DMS114 treated with DMSO at 0.1 percent for 48 hours (cell line): ENCODE results near the gene KLHL21.
"Not testable (repeated sequence)": the region's sequence is repeated elsewhere in the genome, so short reads cannot be mapped to it uniquely, and the experiment has no call there.

Experiments
- DNase-seq: peaks from one replicate; lab custom pipeline; 2025; ENCODE audit not compliant: unreplicated experiment; lab: John Stamatoyannopoulos, UW

Gene KLHL21

GRCh38 chr1:6600410-6601048 lies 2.1 kb downstream of the KLHL21 start:
- DNase-seq, result no peak

DNA sequence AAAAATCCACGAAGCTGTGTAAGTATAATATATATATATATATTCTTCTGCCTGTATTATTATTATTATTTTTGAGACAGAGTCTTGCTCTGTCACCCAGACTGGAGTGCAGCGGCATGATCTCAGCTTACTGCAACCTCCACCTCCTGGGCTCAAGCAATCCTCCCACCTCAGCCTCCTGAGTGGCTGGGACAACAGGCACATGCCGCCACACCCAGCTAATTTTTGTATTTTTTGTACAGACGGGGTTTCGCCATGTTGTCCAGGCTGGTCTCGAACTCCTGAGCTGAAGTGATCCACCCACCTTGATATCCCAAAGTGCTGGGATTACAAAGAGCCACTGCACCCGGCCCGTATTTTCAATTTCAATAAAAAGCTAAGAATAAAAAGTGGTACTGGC lies 2.7 kb downstream of the KLHL21 start:
- DNase-seq, result not testable (repeated sequence)

GRCh38 chr1:6599141-6599975 lies 3.3 kb downstream of the KLHL21 start:
- no peak for DNase-seq

DNA sequence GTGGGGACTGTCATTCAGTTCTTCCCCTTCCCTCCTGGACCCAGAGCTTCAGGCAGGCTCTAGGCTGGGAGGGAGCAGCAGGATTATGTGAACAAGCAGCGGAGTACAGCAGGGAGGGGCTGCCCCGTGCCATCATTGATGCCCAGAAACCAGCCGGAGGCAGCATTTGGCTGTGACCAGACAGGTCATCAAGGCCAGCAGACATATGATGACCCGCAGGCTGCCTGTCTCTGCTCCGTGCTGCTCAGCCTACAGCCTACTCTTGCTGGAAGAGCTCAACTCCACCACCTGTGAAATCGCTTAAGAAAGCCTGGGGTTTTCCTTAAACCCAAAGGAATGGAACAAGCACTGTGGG lies 4.9 kb downstream of the KLHL21 start:
- DNase-seq, result no peak

DNA sequence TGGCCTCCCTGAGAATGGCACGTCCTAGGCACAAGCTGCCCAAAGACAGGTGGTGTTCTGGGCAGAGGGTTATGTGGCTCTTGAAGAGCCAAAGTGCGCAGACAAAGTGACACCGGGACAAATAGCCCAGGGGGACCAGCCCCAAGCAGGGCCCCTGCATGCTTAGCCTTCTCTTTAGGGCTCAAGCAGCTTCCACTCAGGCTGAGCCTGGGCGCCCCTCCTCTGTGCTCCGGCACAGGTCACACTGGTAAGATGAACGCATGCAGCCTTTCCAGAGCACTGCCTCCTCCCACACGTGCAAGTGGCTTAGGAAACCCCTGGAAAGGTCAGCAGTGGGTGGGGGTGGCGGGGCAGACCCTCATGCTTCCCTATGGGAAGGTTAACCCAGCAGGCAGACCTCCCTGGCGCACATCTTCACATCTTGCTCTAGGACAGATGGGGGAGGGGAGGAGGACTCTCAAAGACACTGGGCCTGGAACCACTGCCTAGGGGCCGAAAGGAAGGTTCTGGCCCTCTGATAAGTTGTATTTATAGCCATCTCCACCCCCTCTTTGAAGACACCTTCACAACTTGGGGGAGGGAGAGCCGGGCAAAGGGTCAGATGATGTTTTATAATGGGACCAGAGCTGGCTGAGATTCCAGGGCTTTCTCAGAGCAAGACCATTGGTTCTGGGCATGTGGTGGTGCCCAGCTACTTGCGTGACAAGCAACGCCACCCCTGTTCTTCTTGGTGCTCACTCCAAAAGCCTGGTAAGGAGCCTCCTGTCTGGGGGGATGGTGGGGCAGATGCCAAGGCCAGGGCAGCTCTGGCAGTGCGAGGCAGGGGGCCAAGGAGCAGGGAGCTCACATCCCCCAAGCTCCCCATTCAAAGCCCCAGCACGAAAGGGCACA lies 5.5 kb downstream of the KLHL21 start:
- no peak for DNase-seq

- DNase-seq, result no peak
Measured at GRCh38 chr1:6596351-6596750, 6.3 kb downstream of the KLHL21 start.

- no peak for DNase-seq
Measured at GRCh38 chr1:6594977-6595740, 7.5 kb downstream of the KLHL21 start.

DNA sequence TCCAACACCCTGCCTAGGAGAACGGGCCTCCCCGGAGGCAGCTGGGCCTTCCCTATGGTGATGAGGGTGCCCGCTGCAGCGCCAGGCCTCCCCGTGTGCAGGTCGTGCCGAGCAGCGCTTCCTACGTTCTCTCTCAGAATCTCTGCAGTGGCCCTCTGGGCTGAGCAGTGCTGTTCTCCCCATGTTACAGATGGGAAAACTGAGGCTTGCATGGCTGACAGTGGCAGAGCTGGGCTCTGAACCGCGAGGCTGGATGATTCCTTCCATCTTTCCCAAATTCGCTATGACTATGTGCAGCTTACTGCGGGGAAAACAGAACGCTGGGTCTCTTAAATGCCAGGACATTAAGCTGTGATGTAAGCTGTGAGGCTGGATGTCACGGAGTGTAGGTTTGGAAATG lies 8.9 kb downstream of the KLHL21 start:
- DNase-seq, result no peak

DNA sequence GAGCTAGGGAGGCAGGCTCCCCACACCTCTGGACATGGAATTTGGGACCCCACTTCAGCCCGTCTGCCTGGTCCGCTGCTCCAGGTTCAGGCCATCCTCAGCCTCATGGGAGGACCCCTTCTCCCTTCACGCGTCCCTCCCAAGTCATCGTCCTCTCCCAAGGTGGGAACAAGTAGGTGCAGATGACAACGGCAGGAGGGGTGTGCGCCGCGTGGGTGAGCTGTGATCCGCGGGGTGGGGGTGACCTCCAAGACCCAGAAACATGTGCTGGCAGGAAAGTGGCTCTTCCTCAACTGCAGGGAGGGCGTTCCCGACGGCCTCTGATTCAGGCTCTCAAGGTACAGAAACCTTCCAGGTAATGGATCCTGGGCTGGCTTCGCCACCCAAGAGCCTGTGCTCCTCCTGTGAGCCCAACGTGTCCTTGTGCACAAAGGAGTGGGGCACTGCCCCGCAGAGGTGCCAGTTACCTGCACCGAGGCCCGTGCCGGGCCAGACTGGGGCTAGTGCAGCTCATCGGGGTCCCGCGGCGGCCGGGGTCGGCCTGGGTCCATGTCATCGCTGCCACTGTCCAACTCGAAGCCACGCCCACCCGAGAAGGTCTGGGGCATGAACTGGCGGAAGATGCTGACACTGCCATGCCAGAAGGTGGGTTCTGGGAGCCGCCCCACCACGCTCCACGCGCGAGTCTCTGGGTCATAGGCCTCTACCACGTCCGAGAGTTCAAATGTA lies 9.6 kb downstream of the KLHL21 start:
- DNase-seq, result no peak

GRCh38 chr1:6592441-6592840 lies 10.2 kb downstream of the KLHL21 start:
- DNase-seq, result no peak

DNA sequence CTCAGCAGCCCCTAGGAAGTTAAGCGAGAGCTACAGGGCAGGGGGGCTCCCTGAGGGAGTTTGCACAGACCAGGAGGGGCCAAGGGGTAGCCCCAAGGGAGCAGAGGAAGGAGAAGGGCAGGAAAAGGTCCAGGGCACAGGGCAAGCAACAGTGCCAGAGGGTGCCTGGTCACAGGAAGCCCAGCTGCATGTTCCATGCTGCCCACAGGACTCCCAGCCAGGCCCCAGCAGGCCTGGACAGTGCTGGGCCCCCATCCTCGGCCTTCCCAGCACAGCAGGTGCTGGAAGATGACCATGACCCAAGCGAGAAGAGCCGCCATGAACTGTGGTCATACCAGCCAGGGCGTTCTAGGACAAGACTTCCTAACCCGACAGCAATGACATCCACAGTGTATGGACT lies 11.0 kb downstream of the KLHL21 start:
- DNase-seq, result no peak

DNA sequence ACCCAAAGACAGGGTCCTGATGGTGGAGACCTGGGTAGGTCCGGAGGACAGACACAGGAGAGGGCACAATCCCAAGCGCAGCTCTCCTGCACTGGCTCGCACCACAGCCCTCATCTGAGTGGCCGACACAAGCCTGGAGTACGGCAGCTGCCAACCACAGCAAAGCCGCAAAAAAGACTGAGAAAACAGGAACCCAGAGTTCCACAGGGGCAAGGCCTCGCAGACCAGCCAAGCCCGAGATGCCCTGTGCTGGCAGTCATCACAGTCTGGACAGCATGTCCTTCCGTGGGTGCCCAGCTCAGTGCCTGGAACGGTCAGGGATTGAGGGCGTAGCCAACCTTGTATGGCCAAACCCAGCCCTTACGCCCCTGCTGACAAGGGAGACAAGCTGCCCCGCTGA lies 11.4 kb downstream of the KLHL21 start:
- DNase-seq, result no peak

GRCh38 chr1:6590046-6590445 lies 12.6 kb downstream of the KLHL21 start:
- DNase-seq, result no peak

GRCh38 chr1:6588893-6589520 lies 13.7 kb downstream of the KLHL21 start:
- no peak for DNase-seq

DNA sequence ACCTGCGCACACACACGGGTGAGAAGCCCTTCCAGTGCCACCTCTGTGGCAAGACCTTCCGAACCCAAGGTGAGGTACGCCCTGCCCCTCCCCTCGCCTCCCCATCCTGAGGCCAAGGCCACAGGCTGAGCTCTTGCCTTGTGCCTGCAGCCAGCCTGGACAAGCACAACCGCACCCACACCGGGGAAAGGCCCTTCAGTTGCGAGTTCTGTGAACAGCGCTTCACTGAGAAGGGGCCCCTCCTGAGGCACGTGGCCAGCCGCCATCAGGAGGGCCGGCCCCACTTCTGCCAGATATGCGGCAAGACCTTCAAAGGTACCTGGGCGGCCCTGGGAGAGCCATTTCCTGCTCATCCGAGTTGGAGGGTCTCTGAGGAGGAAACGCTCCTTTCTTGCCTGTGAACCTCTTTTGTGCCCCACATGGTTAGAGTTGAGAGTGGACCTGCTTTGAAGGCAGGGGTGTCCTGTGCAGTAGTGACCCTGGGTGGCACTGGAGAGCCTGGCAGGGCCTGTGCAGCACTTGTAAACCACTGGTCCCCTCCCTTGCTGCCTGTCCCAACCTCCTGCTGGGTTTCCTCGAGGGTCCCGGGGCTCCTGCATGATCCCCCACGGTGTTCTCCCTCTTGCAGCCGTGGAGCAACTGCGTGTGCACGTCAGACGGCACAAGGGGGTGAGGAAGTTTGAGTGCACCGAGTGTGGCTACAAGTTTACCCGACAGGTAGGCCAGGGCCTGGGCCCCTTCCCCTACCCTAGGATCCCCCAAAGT lies 14.4 kb downstream of the KLHL21 start:
- DNase-seq, result no peak

DNA sequence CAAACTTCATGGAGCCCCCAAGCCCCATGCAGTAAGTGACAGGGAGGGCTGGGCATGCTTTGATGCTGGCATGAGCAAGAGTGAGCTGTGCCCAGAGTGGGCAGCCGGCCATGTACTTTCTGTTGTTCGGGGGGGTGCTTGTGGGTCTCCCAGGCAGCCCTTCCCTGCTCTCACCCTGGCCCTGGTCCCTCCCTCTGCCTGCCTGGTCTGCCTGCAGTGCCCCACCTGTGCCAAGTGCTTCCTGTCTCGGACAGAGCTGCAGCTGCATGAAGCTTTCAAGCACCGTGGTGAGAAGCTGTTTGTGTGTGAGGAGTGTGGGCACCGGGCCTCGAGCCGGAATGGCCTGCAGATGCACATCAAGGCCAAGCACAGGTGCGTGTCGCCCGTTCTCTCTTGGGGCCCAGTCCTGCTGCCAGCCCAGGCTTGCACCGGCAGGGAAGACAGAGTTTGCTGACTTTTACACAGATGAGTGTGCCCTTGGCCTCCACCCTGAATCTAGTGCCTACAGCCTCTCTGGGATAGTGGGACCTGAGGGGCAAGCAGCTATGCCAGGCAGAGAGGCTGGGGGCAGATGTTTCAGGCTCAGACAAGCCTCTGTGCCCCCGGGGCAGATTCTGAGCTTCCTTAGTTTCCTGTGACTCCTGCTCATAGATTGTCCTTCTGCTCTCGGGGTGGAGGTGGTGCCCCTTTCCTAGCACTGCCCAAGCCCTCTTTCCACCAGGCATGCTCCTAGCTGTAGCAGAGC lies 15.2 kb downstream of the KLHL21 start:
- DNase-seq, result no peak

DNA sequence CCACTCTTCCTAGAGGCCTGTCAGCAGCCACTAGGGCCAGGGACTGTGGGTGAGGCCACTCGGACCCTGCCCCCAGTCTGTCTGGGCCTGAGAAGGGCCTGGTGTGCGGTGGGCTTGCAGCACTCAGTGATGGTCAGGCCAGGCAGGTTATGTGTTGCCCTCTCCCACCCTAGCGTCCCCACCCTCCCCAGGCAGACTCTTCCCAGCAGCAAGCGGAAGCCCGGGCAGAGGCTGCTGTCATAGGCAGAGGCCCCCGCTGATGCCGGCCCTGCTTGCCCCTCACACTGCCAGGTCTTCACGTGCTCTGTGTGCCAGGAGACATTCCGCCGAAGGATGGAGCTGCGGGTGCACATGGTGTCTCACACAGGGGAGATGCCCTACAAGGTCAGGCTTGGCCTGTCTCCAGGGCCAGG lies 16.3 kb downstream of the KLHL21 start:
- no peak for DNase-seq

DNA sequence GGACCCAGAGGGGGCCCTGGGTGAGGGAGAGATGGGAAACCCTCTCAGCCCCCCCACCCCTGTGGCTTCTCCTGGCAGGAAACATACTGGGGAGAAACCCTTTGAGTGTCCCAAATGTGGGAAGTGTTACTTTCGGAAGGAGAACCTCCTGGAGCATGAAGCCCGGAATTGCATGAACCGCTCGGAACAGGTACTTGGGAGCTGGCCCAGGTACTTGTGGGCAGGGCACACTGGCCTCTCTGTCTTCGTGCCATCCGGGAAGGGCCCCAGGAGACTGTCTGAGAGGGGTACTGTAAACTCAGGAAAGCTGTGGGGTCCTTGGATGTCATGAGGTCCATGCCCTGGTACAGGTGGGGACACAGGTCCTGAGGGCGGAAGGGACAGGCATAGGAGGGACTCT lies 16.8 kb downstream of the KLHL21 start:
- DNase-seq, result no peak
